DMS53 (cell line): Measurements from ENCODE around the gene TSPAN9.

Source experiments
- DNase-seq: peaks from one replicate; lab custom pipeline; 2025; lab: John Stamatoyannopoulos, UW

Gene TSPAN9

DNA sequence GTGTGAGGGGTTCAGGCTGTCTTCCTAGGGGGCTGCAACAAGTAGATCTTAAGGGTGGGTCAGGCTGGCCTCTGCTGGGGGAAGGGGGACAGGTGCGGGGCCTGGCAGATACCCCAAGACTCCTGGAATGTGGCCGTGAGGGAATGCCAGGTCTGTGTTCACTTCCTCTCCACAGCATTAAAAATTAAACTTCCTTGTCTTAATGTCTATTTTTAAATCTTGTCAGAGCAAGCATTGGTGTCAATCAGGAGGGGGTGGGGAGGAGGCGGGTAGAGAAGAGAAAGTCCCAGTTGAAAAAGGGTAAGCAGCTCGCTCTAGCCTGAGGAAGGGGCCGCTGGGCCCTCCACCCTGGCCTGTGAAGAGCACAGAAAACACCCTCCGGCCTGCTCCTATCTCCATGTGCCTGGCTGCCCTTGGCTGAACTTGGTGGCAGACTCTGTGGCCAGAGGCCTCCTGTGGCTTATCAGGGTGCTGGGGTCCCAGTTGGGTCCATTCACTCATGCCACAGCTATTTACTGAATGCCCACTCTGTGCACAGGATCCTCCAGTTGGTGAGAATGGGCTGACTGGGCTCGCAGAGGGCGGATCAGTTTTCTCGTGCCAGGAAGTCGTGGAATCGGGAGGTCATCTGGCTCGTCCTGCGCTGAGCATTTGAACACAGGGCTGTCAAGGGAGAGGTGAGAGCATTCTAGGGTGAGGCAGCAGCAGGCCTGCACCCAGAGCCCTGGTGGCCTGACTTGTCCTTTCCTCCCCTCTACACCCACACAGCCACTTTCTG is 128.8 kb downstream of the TSPAN9 start:
- no peak for DNase-seq

DNA sequence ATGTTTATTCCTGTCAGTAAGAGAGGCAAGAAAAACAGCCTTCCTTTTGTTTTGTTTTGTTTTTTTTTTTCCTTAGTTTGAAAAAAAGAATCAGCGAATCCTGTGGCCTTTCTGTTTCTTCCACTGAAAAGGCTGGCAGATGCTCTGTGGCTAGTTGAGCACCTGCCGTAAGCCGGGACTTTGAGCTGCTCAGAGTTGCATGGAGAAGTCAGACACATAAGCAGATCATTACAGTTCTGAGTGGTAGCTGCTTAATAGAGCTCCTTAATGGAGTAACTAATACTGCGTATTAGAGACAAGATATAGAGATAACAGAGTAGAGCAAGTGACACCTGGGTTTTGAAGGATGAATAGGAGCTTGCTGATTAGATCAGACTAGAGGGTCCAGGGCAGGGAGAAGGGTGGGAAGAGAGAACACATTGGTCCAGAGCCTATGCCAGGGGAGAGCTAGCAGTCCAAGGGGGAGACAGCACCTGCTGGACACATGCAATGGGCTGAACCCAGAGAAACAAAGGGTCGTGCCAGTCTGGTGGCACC is 129.4 kb downstream of the TSPAN9 start:
- DNase-seq, result no peak

DNA sequence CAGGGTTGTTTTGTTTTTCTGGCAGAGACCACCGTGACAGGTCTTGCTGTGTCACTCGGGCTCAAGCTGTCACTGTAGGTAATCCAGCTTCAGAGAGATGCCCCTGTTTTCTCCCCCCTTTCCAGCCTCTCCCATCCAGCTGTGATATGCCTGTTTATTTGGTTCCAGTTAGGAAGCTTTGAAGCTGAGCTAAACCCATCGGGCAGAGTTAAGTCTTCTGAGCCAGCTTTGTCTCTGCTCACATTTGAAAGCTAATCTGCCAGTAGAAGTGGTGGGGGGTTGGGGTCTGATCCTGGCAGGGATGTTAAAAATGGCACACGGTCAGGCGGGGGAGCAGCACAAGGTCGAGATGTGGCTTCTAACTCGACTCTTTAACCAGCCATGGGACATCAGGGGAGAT is 130.0 kb downstream of the TSPAN9 start:
- no peak for DNase-seq

DNA sequence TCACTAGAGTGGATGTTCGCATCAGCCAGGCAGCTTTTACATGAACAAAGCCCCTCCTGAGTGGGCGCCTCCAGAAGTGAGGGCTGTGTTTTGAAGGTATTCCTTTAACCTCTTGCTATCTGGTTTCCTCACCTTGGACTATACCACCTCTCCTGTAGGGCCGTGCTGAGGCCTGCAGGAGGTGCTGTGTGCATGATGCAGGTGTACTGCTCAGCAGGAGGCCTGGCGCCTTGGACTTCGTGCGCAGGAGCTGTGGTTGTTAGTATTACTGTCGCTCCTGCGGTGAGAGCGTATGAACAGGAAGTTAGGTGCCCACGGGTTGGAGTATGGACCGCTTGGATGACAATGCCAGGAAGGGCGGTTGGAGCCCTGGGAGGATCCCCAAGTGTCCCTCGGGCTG is 130.7 kb downstream of the TSPAN9 start:
- peak; percentile 57 for DNase-seq

DNA sequence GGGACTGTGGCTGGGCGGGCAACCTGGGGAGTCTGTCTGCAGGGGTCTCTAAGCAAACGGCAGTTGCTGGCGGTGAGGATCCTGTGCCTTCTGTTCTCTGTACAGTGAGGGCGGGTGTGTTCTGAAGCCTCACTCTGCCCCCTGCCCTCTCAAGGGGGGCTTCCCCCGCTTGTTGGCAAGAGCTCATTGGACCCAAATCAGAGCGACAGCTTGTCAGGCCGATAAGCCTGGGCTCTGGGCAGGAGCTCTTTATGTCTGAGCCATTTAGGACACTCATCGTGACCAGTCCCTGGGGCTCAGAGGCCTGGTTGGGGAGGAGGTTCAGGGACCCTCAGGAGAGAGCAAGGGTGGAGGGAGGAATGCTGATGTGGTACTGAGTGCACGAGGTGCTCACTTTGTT is 136.0 kb downstream of the TSPAN9 start:
- no peak for DNase-seq

DNA sequence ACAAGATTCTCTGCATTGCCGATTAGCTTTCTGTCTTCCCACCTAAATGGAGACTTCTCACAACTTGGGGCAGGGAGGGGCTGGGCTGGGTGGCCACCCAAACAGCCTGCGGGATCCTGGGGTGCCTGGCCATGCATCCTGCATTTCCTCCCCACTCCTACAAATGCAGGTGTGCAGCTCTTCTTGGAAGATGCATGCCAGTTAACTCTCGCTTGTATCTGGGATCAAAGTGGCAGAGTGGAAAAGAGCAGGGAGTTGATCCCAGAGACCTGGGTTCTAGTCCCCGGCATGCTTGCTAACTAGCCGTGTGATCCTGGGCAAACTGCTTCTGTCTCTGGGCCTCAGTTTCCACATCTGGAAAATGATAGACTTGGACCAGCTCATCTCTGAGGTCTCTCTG is 136.6 kb downstream of the TSPAN9 start:
- no peak for DNase-seq

DNA sequence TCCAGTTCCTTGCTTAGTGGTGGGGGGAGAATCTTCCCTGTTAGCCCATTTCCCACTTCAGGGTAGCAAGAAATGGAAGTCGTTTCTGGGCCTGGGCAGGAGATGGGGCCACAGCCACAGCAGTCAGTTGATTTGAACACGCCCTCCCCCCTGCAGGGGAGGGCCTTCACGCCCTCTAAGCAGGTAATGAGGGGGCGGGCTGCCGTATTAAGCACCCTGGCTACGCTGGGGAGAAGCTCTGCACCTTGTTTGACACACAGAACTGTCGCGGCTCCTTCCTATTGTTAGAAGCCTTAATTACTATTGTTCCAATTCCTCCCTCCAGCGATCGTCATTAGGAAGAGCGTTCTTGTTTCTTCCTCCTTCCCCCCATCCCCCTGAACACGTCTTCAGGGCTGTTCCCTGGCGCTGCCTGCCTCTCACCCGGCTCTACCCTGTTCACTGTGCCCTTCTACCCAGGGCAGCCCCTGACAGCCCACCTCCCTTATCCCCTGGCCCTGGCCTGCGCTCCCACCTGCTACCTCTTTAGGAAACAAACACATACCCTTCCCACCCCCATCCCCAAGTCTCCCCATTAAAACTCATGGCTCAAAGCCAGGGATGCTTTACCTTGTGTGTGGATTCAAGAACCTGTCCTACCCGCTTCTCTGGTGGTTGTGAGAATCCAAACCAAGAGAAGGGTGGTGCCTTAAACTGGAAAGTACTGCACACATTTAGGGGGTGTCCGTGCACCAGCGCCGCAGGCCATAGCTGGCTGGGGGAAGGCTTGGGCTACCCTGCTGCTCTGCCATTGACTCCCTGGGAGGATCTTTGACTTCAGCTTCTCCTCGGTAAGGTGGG is 137.6 kb downstream of the TSPAN9 start:
- DNase-seq, result no peak

DNA sequence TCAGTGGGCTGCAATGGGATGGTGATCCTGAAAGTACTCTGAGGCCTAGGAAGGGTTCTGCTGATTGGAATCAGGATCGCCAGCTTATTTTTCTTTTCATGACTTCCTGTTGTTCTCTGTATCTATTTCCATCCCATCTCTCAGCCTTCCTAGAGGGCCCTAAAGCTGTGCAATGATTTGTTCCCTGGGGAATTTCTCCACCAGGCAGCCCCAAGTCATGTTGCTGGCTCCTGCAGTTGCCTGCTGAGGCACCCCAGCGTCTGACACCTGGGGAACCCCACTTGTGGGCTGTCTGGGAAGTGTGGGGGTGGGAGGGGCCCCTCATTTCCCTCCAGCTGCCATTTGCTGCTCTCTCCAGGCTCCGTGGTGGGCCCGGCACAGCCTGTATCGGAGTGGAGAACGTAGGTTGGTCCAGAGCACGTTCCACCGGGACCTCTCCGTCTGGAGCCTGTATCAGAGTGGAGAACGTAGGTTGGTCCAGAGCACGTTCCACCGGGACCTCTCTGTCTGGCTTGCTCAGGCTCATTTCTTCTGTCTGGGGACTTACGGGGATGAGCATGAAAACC is 138.3 kb downstream of the TSPAN9 start:
- DNase-seq, result no peak

DNA sequence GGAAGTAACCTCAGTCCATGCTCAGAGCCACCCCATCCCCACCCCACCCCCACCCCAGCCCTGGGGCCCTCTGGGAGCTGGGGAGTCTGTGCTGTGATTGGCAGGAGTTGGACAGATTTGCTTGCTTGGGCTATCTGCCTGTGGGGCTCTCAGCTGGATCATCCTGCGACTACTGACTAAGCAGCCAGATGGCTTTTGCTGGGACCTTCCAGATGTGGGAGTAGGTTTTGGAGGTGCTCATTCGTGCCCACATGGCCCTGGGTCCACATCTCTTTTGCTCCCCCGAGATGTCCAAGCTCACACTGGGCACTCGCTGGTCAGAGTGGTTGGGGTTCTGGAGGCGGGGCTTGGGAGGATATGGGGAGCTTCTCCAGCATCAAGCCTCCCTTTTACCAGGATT is 138.9 kb downstream of the TSPAN9 start:
- DNase-seq, result no peak

DNA sequence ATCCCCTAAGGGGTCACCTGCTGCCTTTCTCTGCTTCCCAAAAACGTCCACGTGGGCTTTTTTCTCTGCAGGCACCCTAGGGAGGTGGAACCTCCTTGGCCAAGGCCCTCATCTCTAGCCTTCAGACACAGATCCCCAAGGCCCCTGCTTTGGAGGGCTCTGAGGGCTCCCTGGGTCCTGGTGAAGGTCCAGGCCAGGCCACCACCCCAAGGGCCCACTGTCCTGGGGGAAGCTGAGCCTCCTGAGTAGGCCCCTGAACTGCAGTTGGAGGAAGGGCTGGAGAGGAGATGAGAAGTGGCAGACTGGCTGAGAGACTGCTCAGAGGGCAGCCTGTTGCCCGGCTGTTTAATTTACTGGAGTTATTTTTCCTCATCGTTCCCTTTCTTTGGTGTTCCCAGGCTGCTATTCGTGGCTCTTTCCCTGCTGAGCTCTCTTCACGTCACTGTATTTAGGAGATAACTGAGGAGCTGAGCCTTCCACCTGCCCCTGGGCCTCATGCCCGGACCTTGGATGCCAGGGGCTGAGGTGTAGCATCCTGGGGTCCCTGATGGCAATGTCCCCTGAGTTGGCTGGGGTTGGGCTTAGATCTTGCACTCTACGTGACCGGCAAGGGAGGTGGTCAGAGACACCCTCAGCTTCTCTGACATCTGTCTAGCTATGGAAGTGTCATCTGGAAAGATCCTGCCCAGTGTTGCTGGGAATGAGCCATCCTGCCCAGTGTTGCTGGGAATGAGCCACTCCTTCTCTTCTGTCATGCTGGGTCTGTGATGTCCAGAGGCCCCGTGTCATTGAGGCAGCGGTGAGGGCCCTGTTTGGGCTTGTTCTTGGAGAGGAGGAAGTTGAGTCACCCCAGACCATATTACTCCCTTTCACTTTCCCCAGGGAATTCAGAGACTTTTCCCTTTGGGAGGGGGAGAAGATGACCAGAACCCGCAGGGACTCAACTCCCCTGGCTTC is 139.8 kb downstream of the TSPAN9 start:
- DNase-seq, result peak; percentile 29

DNA sequence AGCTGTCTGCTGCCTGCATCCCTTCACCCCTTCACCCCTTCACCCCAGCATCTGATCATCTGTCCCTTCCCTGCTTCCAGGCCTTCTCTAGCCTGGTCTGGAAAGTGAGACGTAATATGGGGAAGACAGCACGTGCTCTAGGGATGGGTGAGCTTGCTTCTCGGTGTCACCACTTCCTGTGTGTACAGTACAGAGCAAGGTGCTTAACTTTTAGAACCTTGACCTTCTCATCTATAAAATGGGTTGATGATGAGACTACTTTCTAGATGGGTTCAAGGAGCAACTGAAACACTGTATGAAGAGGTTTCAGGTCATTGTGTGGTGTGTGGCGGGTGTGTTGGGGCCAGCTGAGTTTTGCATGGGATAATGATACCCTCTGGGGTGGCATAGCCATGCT is 140.5 kb downstream of the TSPAN9 start:
- DNase-seq, result no peak

DNA sequence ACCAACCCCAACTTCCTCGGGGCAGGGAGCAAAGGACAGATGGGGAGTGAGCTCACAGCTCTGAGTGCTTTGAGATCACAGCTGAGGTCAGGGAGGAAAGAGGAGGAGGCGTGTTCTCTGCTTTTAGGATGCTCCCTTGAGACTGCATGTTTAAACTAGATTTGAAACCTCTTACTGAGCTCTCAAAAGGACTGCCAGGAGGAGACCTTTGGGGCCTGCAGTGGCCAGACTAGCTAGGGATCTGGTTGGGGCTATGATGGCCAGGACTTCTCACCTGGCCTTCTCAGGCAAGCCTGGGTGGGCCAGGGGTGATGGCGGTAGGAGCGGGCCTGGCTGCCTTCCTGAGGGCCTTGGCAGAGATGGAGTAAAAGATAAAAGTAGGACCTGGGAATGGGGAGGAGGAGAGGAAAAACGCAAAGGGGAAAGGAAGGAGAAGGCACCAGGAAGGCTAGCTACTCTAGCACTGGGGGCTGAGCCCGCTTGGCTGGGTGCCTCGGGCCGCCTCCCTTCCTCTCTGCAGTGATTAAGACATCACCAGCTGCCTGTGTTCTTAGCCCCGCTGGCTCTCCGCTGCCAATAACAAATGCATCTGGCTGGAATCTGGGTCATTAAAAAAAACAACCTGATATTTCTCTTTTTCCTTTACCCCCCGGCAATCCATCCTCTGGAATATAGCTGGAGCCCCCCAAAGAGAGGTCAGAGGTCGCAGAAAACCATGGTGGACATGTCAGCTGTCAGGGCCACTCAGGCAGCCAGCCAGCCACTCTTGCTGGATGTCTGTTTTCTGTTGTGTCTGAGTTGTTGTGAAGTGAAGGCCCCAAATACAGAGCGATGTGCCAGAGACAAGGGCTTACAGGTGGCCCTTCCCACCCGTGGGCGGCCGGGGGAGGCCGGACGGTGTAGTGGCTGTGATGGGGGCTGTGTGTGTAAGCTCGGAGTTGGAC is 141.3 kb downstream of the TSPAN9 start:
- no peak for DNase-seq

DNA sequence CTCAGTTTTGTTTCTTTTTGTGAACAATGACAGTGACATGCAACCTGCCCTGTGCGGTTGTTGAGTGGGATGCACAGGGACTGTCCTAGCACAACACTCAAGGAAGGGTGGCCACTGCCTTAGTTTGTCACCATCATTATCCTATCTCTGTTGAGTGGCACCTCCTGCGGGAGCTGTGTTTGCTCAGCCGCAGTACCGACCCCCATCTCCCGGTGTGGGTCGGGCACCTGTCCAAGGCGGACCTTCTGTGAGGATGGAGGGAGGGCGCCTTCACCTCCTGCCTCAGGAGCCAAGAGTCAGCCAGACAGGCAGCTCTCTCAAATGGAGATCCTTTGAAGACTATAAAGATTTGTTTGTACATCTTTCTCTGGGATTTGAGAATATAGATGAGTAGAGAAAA is 142.1 kb downstream of the TSPAN9 start:
- DNase-seq, result no peak

DNA sequence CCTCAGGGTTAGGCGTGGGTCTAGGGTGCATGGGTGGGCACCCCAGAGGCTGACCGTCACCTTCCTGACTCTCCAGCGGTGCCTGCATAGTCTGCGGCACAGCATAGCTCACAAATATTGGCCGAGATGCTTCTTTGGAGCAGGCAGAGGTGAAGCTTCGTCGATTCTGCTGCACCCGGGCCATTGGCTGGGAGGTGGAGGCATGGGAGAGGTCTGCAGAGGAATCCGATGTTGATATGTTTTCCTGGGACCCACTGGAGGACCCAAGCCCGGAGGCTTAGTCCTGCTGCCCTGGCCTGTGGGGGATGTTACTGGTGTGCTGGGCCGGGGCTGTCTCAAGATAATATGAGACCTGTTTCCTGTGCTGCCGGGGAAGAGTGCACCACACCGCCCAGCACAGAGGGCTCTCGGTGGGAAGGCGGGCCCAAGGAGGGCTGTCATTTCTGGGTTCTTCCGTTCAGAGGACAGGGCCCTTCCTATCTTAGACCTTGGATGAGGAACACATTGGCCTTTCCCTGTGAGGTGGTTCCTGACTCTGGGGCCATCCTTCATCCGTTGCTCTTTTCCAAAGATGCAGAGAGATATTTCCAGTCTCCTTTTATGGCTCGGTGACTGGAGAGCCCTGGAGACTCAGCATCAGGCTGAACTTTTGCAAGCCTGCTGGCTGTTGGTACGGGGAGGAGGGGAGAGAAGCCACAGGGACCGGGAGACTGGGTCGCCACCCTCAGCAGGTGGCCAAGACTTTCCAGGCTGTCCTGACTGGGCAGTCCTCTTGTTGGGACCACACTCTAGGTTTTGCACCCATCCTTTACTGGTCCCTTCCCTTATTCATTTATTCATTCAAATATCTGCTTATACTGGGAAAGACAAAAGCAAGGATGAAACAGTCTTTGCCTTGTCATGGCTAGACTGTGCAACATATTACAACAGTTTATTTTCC is 143.5 kb downstream of the TSPAN9 start:
- no peak for DNase-seq

DNA sequence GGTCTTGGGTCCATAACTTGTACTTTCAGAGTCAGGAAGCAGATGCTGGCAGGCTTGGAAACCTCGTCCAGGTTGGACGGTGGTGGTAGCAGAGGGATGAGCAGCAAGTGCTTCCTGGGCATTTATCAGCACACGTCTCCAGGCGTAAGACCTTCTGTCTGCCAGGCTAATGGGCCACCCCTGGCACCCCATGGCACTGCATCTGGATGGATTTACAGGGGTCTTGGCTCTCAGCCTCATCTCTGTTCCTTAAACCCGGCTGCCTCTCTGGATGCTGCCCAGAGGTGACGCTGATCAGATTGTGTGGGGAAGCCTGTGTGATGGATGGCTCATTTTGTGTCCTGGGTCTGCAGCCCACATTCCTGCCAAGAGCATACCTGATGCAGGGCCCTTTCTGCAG is 145.1 kb downstream of the TSPAN9 start:
- no peak for DNase-seq

DNA sequence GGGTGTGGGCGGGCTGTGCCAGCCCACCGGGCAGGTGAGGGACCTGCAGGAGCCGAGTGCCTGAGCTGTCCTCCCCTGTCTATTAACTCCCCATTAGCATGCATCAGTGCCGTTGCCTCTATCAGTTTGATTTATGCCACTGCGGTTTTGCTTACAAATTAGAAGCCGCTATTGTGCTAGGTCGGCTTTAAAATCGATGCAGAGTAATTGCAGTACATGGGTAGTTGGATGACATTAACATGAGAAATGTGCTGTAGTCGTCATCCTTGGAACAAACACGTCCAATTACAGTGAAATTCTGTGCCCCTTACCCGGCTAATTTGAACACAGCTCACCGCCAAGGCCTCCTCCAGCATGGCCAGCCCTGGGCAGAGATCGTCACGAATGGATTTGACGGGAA is 145.8 kb downstream of the TSPAN9 start:
- DNase-seq, result no peak

DNA sequence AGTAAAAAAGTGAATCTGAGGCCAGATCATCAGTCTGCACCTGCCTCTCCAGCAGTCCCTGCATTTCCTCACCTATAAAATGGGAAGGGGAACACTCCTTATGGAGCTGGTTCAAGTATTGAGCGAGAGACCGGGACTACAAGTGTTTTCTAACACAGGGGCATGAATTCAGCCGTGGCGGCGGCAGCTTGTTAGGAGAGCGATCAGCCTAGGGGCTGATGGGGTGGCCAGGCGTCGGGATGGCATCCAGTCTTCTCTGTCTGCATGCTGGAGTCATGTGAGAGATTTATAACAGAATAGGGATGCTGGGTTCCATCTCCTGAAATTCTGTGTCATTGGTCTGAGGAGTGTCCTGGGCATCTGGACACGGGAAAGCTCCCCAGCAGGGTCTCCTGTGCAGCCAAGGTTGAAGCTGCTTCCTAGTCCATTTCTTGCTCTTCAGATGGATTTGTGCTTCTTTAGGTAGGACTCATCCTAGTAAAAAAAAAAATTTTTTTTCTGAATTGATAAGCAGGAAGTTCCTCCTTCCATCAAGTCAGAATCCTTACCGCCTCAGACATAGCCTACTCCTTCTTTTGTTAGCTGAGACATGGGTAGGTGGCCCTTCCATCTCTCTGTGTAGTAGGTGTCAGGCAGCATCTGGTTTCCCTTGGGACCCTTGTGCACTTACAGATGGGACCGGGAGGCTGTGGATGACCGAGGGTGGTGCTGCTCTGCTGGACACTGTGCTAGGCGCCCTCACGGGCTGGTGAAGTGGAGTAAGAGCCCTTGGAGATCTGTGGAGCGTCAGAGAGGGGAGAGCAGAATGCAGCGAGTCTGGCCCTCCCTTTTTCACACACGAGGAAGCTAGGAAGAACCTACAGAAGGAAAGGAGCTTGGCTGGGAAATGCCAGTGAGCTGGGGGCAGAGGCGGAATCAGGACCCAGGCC is 146.7 kb downstream of the TSPAN9 start:
- DNase-seq, result no peak

DNA sequence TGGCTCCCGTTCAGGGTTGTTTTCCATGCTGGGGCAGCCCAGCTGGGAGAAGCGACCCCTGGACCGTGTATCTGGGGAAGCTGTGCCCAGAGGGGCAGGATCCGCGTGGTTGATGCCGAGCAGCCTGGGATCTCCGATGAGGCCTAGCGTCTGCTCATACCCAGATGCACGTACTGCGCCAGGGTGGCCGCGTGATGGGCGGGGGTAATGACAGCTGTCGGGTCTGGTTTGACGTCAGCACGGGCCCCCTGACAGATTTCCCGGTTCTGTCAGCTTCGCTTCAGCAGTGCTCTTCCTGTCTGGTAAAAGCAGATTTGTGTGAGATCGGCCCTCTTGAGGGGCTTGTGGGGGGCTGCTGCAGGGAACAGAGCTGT is 147.3 kb downstream of the TSPAN9 start:
- DNase-seq, result no peak
